ENCODE measurements around the gene CALHM1. TPM values are rescaled to one million over a fixed set of nuclear protein-coding genes. Genes with fewer than 3 reads are reported as not detected.

CALHM1 gene
- total RNA-seq, 1 donor from 2014 or later: not detected

DNA sequence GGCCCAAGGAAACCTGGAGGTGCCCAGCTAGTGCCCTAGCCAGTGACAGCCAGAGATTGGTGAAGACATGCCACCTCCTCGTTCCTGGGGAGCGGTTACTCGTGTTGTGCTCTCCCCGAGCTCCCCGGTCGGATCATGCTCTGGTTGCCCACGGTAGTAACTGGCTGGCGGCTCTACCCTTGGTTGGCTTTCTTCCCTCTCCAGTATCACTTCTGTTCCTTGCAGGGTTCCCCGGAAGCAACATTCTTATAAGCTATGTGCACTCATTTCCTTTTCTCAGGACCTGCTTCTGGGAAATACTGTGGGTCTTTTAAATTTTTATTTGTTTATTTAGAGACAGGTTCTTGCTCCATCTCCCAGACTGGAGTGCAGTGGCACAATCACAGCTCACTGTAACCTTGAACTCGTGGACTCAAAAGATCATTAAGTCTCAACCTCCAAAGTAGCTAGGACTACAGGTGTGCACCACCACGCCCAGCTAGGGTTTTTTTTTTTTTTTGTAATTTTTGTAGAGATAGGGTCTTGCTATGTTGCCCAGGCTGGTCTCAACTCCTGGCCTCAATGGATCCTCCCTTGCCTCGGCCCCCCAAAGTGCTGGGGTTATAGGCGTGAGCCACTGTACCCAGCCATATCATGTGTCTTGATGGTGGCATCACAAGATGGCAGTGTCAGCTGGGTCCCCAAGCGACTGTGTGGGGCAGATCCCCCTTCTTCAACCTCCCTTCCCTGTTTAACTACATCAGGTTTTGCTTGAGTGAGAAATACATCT, 6.9 kb upstream of the CALHM1 start:
- no peak overlapping the region for H3K4me3 ChIP-seq (ENCODE audit: low read depth, low read length)
- DNase-seq (ENCODE audit: low read depth): no peak
- TF ChIP-seq, protein P1, sequence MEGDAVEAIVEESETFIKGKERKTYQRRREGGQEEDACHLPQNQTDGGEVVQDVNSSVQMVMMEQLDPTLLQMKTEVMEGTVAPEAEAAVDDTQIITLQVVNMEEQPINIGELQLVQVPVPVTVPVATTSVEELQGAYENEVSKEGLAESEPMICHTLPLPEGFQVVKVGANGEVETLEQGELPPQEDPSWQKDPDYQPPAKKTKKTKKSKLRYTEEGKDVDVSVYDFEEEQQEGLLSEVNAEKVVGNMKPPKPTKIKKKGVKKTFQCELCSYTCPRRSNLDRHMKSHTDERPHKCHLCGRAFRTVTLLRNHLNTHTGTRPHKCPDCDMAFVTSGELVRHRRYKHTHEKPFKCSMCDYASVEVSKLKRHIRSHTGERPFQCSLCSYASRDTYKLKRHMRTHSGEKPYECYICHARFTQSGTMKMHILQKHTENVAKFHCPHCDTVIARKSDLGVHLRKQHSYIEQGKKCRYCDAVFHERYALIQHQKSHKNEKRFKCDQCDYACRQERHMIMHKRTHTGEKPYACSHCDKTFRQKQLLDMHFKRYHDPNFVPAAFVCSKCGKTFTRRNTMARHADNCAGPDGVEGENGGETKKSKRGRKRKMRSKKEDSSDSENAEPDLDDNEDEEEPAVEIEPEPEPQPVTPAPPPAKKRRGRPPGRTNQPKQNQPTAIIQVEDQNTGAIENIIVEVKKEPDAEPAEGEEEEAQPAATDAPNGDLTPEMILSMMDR (conservative IDR thresholded peaks at IDR 0.05; ENCODE audit: low read depth, low read length): no peak

DNA sequence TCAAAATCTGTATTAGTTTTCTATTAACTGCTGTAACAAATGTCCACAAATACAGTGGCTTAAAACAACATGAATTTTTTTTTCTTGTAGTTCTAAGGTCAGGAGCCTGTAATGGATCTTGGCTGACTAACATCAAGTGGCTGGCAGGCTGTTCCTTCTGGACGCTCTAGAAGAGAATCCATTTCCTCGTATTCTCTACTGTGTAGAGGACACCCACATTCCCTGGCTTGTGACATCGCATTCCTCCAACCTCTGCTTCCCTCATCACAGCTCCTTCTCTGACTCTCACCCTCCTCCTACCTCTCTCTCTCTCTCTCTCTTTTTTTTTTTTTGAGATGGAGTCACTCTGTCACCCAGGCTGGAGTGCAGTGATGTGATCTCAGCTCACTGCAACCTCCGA, 4.8 kb upstream of the CALHM1 start:
- no peak overlapping the region for H3K4me3 ChIP-seq (ENCODE audit: low read depth, low read length)
- TF ChIP-seq, protein P1 (conservative IDR thresholded peaks at IDR 0.05; ENCODE audit: low read depth, low read length): no peak
- DNase-seq (ENCODE audit: low read depth): no peak

DNA sequence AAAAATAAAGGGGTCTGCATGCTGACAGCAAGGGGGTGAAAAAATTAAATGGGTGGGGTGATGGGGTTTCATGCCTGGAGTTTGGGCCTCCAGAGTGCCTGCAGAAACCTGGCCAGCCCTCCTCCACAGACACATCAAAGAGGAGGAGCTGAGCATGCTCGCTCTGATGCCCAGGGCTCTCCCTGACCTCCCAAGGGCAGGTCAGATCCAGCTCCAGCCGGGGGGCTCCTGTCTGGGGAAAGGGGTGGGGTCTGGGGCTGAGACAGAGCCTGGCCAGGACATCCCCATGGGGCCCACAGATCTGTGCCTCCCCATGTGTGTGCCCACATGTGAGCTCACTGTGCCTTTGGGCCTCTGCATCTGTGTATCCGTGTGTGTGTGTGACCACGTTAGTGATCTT, 915 bp upstream of the CALHM1 start:
- DNase-seq (ENCODE audit: low read depth): no peak
- no peak overlapping the region for H3K4me3 ChIP-seq (ENCODE audit: low read depth, low read length)
- TF ChIP-seq, protein P1 (conservative IDR thresholded peaks at IDR 0.05; ENCODE audit: low read depth, low read length): no peak

DNA sequence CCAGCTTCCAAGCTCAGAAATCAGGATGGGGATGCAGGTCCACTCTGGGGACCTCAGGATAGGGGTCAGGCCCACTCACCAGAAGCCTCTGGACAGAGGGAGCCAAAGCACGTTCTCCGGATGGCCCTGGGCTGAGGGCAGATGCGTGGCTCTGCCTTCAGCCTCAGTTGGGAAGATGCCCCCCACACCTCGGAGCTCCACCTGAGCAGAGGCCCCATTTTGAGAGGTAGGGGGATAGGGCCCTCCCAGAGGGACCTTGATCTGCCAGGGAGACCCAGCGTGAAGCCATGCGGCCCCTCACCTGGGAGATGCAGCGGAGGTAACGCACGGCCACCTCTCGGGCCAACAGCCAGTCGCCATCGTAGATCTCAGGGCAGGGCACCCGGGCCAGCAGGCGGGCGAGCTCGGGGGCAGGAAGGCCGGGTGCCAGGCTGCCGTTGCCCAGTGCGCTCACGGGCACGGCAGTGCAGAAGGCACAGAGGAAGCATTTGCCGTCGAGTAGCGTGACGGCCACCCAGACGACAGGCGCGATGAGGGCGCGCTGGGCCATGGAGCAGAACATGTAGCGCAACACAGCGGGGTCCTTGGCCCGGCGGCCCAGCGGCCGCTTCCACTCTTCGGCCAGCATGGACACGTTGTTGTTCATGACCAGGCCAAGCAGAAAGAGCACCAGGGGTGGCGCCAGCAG, 660 bp downstream of the CALHM1 start:
- no peak overlapping the region for H3K4me3 ChIP-seq (ENCODE audit: low read depth, low read length)
- DNase-seq (ENCODE audit: low read depth): no peak
- TF ChIP-seq, protein P1 (conservative IDR thresholded peaks at IDR 0.05; ENCODE audit: low read depth, low read length): no peak

GRCh38 chr10:103457176-103457712, 1.5 kb downstream of the CALHM1 start:
- no peak overlapping the region for H3K4me3 ChIP-seq (ENCODE audit: low read depth, low read length)
- TF ChIP-seq, protein P1 (conservative IDR thresholded peaks at IDR 0.05; ENCODE audit: low read depth, low read length): no peak
- DNase-seq (ENCODE audit: low read depth): no peak

DNA sequence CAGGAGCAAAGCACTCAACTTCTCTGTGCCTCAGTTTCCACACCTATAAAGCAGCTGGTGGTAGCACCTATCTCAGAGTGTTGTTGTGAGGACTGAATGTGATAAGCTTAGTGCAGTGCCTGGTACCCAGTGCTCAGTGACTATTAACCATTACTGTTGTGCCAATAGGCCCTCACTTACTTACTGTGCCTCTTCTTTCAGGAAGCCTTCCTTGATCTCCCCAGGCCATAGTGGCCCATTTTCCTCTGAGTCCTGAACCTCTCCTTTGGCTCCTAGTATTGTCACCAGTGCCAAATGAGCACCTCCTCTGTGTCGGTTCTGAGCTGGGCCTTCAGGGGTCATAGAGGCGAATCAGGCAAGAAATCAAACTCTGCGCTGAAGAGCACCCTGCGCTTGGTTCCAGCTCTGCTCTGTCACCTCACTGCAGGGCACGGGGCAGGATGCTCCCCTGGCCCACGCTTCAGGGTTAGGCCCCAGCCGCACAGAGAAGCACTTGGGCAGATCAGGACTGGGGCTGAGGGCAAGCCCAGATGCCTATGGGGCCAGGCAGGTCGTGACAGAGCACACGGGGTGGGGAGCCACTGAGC, 2.5 kb downstream of the CALHM1 start:
- no peak overlapping the region for H3K4me3 ChIP-seq (ENCODE audit: low read depth, low read length)
- no peak for DNase-seq (ENCODE audit: low read depth)
- TF ChIP-seq, protein P1 (conservative IDR thresholded peaks at IDR 0.05; ENCODE audit: low read depth, low read length): no peak

Measured in epithelial cell of proximal tubule (primary cell).